Measurements from ENCODE around the gene CD82. TPM values are rescaled to one million over a fixed set of nuclear protein-coding genes. Genes with fewer than 3 reads are reported as not detected.

CD82 gene
- polyA plus RNA-seq, 3 donors, result 40.8 to 89.0 (median 43.0) TPM

GRCh38 chr11:44570411-44571155, 5.1 kb downstream of the CD82 start:
- Histone ChIP-seq H3K9ac (ENCODE audit: insufficient read depth, low read length, poor library complexity, severe bottlenecking) (peak overlapping the region; percentile 64), H3K27me3 (ENCODE audit: control insufficient read depth in 2 of 2, insufficient read depth in 2 of 2, low read length in 2 of 2) (no peaks in the 10 kb centered on the region), H3K79me2 (ENCODE audit: insufficient read depth, low read length) (peaks cover 86% of the 10 kb centered on the region), H2AFZ (ENCODE audit: insufficient read depth, low read depth, low read length, poor library complexity, severe bottlenecking) (no peak overlapping the region), H4K20me1 (ENCODE audit: insufficient read depth, low read length) (peaks cover 20% of the 10 kb centered on the region), H3K4me2 (replicated peaks; ENCODE audit: extremely low read depth, low read length, poor library complexity, severe bottlenecking) (peak overlapping the region; percentile 42), H3K27ac (ENCODE audit: low read depth in 1 of 2, low read length in 2 of 2) (peak overlapping the region; percentile 94 to 97), H3K9me3 (replicated peaks in 1 of 2; ENCODE audit: control insufficient read depth in 1 of 2, insufficient read depth in 1 of 2, low read length in 2 of 2) (no peaks in the 10 kb centered on the region), H3K4me1 (ENCODE audit: control insufficient read depth in 1 of 2, insufficient read depth in 2 of 2, low read length in 2 of 2) (peaks cover 83 to 93% of the 10 kb centered on the region in 2 donors), H3K4me3 (replicated peaks in 1 of 3; ENCODE audit: low read depth in 2 of 3, low read length in 3 of 3) (peak overlapping the region in 1 of 3 experiments; percentile 31), H3K36me3 (replicated peaks in 1 of 2; ENCODE audit: control insufficient read depth in 1 of 2, insufficient read depth in 2 of 2, low read length in 2 of 2) (peaks cover 0 to 6% of the 10 kb centered on the region in 2 donors)
- Mint-ChIP-seq H3K4me1 (peaks cover 96% of the 10 kb centered on the region), H3K27ac (peak overlapping the region; percentile 95 to 100 (median 98)), H3K27me3 (ENCODE audit: low read depth in 3 of 3) (peaks cover 0 to 7% (median 2%) of the 10 kb centered on the region in 3 donors), H3K4me3 (peak overlapping the region; percentile 52 to 78), H3K9me3 (peaks cover 0 to 1% (median 0%) of the 10 kb centered on the region in 7 donors), H3K36me3 (peaks cover 20 to 47% of the 10 kb centered on the region in 2 donors)
- TF ChIP-seq, protein P1, sequence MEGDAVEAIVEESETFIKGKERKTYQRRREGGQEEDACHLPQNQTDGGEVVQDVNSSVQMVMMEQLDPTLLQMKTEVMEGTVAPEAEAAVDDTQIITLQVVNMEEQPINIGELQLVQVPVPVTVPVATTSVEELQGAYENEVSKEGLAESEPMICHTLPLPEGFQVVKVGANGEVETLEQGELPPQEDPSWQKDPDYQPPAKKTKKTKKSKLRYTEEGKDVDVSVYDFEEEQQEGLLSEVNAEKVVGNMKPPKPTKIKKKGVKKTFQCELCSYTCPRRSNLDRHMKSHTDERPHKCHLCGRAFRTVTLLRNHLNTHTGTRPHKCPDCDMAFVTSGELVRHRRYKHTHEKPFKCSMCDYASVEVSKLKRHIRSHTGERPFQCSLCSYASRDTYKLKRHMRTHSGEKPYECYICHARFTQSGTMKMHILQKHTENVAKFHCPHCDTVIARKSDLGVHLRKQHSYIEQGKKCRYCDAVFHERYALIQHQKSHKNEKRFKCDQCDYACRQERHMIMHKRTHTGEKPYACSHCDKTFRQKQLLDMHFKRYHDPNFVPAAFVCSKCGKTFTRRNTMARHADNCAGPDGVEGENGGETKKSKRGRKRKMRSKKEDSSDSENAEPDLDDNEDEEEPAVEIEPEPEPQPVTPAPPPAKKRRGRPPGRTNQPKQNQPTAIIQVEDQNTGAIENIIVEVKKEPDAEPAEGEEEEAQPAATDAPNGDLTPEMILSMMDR (IDR thresholded peaks at IDR 0.05), result no peak
- WGBS (ENCODE audit: insufficient coverage), result 46% methylated on average over 4 of the region's 10 CpGs
- peak; percentile 64 to 84 (median 83) for DNase-seq
- intact Hi-C loops (cut with micrococcal nuclease), result no loop called here

- Mint-ChIP-seq H3K27ac (peak overlapping the region in 6 of 7 donors; percentile 14 to 97 (median 44)), H3K4me1 (peaks cover 95% of the 10 kb centered on the region), H3K36me3 (peaks cover 29 to 54% of the 10 kb centered on the region in 2 donors), H3K4me3 (no peak overlapping the region), H3K9me3 (peaks cover 0 to 1% (median 0%) of the 10 kb centered on the region in 7 donors), H3K27me3 (ENCODE audit: low read depth in 3 of 3) (peaks cover 0 to 7% (median 0%) of the 10 kb centered on the region in 3 donors)
- Histone ChIP-seq H3K4me2 (replicated peaks; ENCODE audit: extremely low read depth, low read length, poor library complexity, severe bottlenecking) (no peak overlapping the region), H3K36me3 (replicated peaks in 1 of 2; ENCODE audit: control insufficient read depth in 1 of 2, insufficient read depth in 2 of 2, low read length in 2 of 2) (peaks cover 0 to 6% of the 10 kb centered on the region in 2 donors), H3K9ac (ENCODE audit: insufficient read depth, low read length, poor library complexity, severe bottlenecking) (no peak overlapping the region), H3K27ac (ENCODE audit: low read depth in 1 of 2, low read length in 2 of 2) (no peak overlapping the region), H3K4me3 (replicated peaks in 1 of 3; ENCODE audit: low read depth in 2 of 3, low read length in 3 of 3) (no peak overlapping the region), H4K20me1 (ENCODE audit: insufficient read depth, low read length) (peaks cover 27% of the 10 kb centered on the region), H3K9me3 (replicated peaks in 1 of 2; ENCODE audit: control insufficient read depth in 1 of 2, insufficient read depth in 1 of 2, low read length in 2 of 2) (no peaks in the 10 kb centered on the region), H3K79me2 (ENCODE audit: insufficient read depth, low read length) (peaks cover 86% of the 10 kb centered on the region), H3K4me1 (ENCODE audit: control insufficient read depth in 1 of 2, insufficient read depth in 2 of 2, low read length in 2 of 2) (peaks cover 70 to 80% of the 10 kb centered on the region in 2 donors), H3K27me3 (ENCODE audit: control insufficient read depth in 2 of 2, insufficient read depth in 2 of 2, low read length in 2 of 2) (no peaks in the 10 kb centered on the region), H2AFZ (ENCODE audit: insufficient read depth, low read depth, low read length, poor library complexity, severe bottlenecking) (no peak overlapping the region)
- no peak for DNase-seq
- TF ChIP-seq, protein P1 (IDR thresholded peaks at IDR 0.05), result no peak
- no CpG with 5 or more reads among the region's 2 CpGs for WGBS (ENCODE audit: insufficient coverage)
- intact Hi-C loops (cut with micrococcal nuclease), result no loop called here
These were observed 6.4 kb downstream of the CD82 start for GRCh38 chr11:44571871-44572270.

Data from CD14-positive monocyte (primary cell).